DMS79 treated with DMSO at 0.1 percent for 48 hours (cell line): ENCODE data around the gene ATF4.
"Not testable (repeated sequence)": the region's sequence is repeated elsewhere in the genome, so short reads cannot be mapped to it uniquely, and the experiment has no call there.

Experiments
- DNase-seq: peaks from one replicate; lab custom pipeline; 2025; lab: John Stamatoyannopoulos, UW

ATF4 gene

GRCh38 chr22:39489094-39490068 lies 31.0 kb upstream of the ATF4 start:
- DNase-seq = no peak

- DNase-seq = no peak
Measured at GRCh38 chr22:39490135-39490798, 30.1 kb upstream of the ATF4 start.

GRCh38 chr22:39490966-39491680 lies 29.2 kb upstream of the ATF4 start:
- DNase-seq = no peak

- no peak for DNase-seq
Measured at GRCh38 chr22:39491696-39492095, 28.7 kb upstream of the ATF4 start.

- DNase-seq = no peak
Measured at GRCh38 chr22:39492186-39492585, 28.2 kb upstream of the ATF4 start.

- no peak for DNase-seq
Measured at GRCh38 chr22:39493759-39494158, 26.6 kb upstream of the ATF4 start.

- DNase-seq = no peak
Measured at GRCh38 chr22:39494471-39495120, 25.8 kb upstream of the ATF4 start.

- DNase-seq = no peak
Measured at GRCh38 chr22:39496131-39496838, 24.1 kb upstream of the ATF4 start.

GRCh38 chr22:39497429-39497828 lies 22.9 kb upstream of the ATF4 start:
- no peak for DNase-seq

GRCh38 chr22:39498368-39498767 lies 22.0 kb upstream of the ATF4 start:
- peak; percentile 41 for DNase-seq

GRCh38 chr22:39498802-39499201 lies 21.6 kb upstream of the ATF4 start:
- DNase-seq = no peak

- no peak for DNase-seq
Measured at GRCh38 chr22:39500101-39500500, 20.3 kb upstream of the ATF4 start.

- DNase-seq = no peak
Measured at GRCh38 chr22:39501644-39502108, 18.7 kb upstream of the ATF4 start.

- peak; percentile 54 for DNase-seq
Measured at GRCh38 chr22:39502109-39502788, 18.1 kb upstream of the ATF4 start, which contains the start of gene MIEF1. Gene MIEF1, plus strand, starts transcription at chr22:39502290. Its CDS starts 9,005 bp downstream, at chr22:39511295.

- no peak for DNase-seq
Measured at GRCh38 chr22:39502789-39503409, 17.5 kb upstream of the ATF4 start.

- DNase-seq = no peak
Measured at GRCh38 chr22:39503630-39504029, 16.7 kb upstream of the ATF4 start.

GRCh38 chr22:39504071-39504470 lies 16.3 kb upstream of the ATF4 start:
- no peak for DNase-seq

GRCh38 chr22:39507021-39507420 lies 13.3 kb upstream of the ATF4 start:
- DNase-seq = not testable (repeated sequence)

- no peak for DNase-seq
Measured at GRCh38 chr22:39508393-39508792, 12.0 kb upstream of the ATF4 start.

- no peak for DNase-seq
Measured at GRCh38 chr22:39510529-39511149, 9.7 kb upstream of the ATF4 start.
